ENCODE results near the gene ZFTA. TPM values are rescaled to one million over a fixed set of nuclear protein-coding genes. Genes with fewer than 3 reads are reported as not detected.

The ZFTA gene
- total RNA-seq, 1 experiment from 2014 or later: 8.8 TPM

DNA sequence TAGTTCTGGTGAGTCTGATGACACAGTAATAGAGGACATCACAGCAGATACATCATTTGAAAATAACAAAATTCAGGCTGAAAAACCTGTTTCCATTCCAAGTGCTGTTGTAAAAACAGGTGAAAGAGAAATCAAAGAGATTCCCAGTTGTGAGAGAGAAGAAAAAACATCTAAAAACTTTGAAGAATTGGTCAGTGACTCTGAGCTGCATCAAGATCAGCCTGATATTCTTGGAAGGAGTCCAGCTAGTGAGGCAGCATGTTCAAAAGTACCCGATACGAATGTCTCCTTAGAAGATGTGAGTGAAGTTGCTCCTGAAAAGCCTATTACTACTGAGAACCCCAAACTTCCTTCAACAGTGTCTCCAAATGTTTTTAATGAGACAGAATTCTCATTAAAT lies 48.6 kb downstream of the ZFTA start:
- H3K27ac ChIP-seq (ENCODE audit: low read length): no peak overlapping the region
- peaks cover 5% of the 10 kb centered on the region; the same call in 1 of the 2 replicates for H3K4me1 ChIP-seq (ENCODE audit: low read length)
- no peaks in the 10 kb centered on the region for H4K20me1 ChIP-seq (ENCODE audit: insufficient read depth, low read depth, low read length)
- H2AFZ ChIP-seq (ENCODE audit: low read length): no peak overlapping the region
- H3K9me3 ChIP-seq (ENCODE audit: low read length): no peaks in the 10 kb centered on the region
- H3K36me3 ChIP-seq (ENCODE audit: insufficient read depth, low read length): peaks cover 5% of the 10 kb centered on the region; the same call in 1 of the 2 replicates
- no peak overlapping the region for H3K4me3 ChIP-seq (ENCODE audit: low read length)
- DNase-seq: no peak
- H3K9me2 ChIP-seq (replicated peaks; ENCODE audit: insufficient read depth, low read length): no peaks in the 10 kb centered on the region
- peaks cover 85% of the 10 kb centered on the region for H3K79me2 ChIP-seq (ENCODE audit: low read length)
- H3K9ac ChIP-seq (ENCODE audit: low read length): no peak overlapping the region
- no peak overlapping the region for H3K4me2 ChIP-seq (ENCODE audit: low read depth, low read length, poor library complexity, severe bottlenecking)
- H3K27me3 ChIP-seq (ENCODE audit: low read length): no peaks in the 10 kb centered on the region

DNA sequence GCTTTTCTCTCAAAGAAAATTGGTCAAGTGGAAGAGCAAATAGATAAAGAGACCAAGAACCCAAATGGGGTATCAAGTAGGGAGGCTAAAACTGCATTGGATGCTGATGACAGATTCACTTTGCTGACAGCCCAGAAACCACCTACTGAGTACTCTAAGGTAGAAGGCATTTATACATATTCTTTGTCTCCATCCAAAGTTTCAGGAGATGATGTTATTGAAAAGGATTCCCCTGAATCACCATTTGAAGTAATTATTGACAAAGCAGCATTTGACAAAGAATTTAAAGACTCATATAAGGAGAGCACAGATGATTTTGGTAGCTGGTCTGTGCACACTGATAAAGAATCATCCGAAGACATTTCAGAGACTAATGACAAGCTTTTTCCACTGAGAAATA lies 49.6 kb downstream of the ZFTA start:
- Histone ChIP-seq H3K9me3 (ENCODE audit: low read length) (no peaks in the 10 kb centered on the region), H3K79me2 (ENCODE audit: low read length) (peaks cover 88% of the 10 kb centered on the region), H3K27ac (ENCODE audit: low read length) (no peak overlapping the region), H3K9ac (ENCODE audit: low read length) (no peak overlapping the region), H3K27me3 (ENCODE audit: low read length) (no peaks in the 10 kb centered on the region), H3K4me2 (ENCODE audit: low read depth, low read length, poor library complexity, severe bottlenecking) (no peak overlapping the region), H4K20me1 (ENCODE audit: insufficient read depth, low read depth, low read length) (no peaks in the 10 kb centered on the region), H3K9me2 (replicated peaks; ENCODE audit: insufficient read depth, low read length) (no peaks in the 10 kb centered on the region), H3K4me1 (ENCODE audit: low read length) (peaks cover 5% of the 10 kb centered on the region; the same call in 1 of the 2 replicates), H3K4me3 (ENCODE audit: low read length) (no peak overlapping the region), H3K36me3 (ENCODE audit: insufficient read depth, low read length) (peaks cover 5% of the 10 kb centered on the region; the same call in 1 of the 2 replicates), H2AFZ (ENCODE audit: low read length) (no peak overlapping the region)
- DNase-seq: no peak

Small RNA genes within 50 kb of the gene (small RNA-seq; reads per million reads assigned to genes)
- gene RN7SL596P: not detected

Other genes starting within 250 kb of the ZFTA start
- not detected in 2 replicates for gene PLAAT4, start 232.0 kb downstream of the ZFTA start, total RNA-seq (2014; rRNA removed; shearing (Covaris generic); ENCODE audit: low replicate concordance)
- not detected in 2 replicates for gene PLAAT2, start 205.4 kb downstream of the ZFTA start, total RNA-seq (2014; rRNA removed; shearing (Covaris generic); ENCODE audit: low replicate concordance)
- 0.48 TPM in 1 of 2 replicates, not detected in the other for gene PLAAT3, start 154.3 kb downstream of the ZFTA start, total RNA-seq (2014; rRNA removed; shearing (Covaris generic); ENCODE audit: low replicate concordance)
- 29.5 and 35.9 TPM in 2 replicates for gene ATL3, start 97.4 kb downstream of the ZFTA start, total RNA-seq (2014; rRNA removed; shearing (Covaris generic); ENCODE audit: low replicate concordance)
- 89.1 and 118 TPM in 2 replicates for gene RTN3, start 87.3 kb downstream of the ZFTA start, total RNA-seq (2014; rRNA removed; shearing (Covaris generic); ENCODE audit: low replicate concordance)
- 40.3 and 88.1 TPM in 2 replicates for gene SPINDOC, start 44.7 kb upstream of the ZFTA start, total RNA-seq (2014; rRNA removed; shearing (Covaris generic); ENCODE audit: low replicate concordance)
- gene MARK2, start 70.3 kb upstream of the ZFTA start, total RNA-seq (2014; rRNA removed; shearing (Covaris generic); ENCODE audit: low replicate concordance): 22.1 and 26.9 TPM in 2 replicates
- 2.1 and 2.4 TPM in 2 replicates for gene RCOR2, start 148.4 kb upstream of the ZFTA start, total RNA-seq (2014; rRNA removed; shearing (Covaris generic); ENCODE audit: low replicate concordance)
- 19.0 and 19.2 TPM in 2 replicates for gene NAA40, start 170.2 kb upstream of the ZFTA start, total RNA-seq (2014; rRNA removed; shearing (Covaris generic); ENCODE audit: low replicate concordance)
- gene COX8A, start 205.8 kb upstream of the ZFTA start, total RNA-seq (2014; rRNA removed; shearing (Covaris generic); ENCODE audit: low replicate concordance): 574 and 779 TPM in 2 replicates
- gene OTUB1, start 217.7 kb upstream of the ZFTA start, total RNA-seq (2014; rRNA removed; shearing (Covaris generic); ENCODE audit: low replicate concordance): 41.6 and 61.7 TPM in 2 replicates